Measurements from ENCODE around the gene CEMIP.

CEMIP gene

GRCh38 chr15:80988148-80988796 lies 209.1 kb downstream of the CEMIP start:
- Histone ChIP-seq H3K27me3 (ENCODE audit: insufficient read depth, poor library complexity, severe bottlenecking) (no peaks in the 10 kb centered on the region), H3K27ac (replicated peaks) (peak overlapping the region; percentile 89; the same call in 1 of the 2 replicates), H3K4me3 (replicated peaks; ENCODE audit: insufficient read depth, low read length) (peak overlapping the region; percentile 97)
- DNase-seq (ENCODE audit: low read depth in 1 of 2, low spot score in 1 of 2), result no peak
- no peak for TF ChIP-seq POLR2AphosphoS5 (IDR thresholded peaks at IDR 0.05; ENCODE audit: low read depth)
- TF ChIP-seq GABPA (IDR thresholded peaks at IDR 0.05; ENCODE audit: low read depth), result no peak
- no peak for TF ChIP-seq REST (IDR thresholded peaks at IDR 0.05; ENCODE audit: insufficient replicate concordance, low read depth)

DNA sequence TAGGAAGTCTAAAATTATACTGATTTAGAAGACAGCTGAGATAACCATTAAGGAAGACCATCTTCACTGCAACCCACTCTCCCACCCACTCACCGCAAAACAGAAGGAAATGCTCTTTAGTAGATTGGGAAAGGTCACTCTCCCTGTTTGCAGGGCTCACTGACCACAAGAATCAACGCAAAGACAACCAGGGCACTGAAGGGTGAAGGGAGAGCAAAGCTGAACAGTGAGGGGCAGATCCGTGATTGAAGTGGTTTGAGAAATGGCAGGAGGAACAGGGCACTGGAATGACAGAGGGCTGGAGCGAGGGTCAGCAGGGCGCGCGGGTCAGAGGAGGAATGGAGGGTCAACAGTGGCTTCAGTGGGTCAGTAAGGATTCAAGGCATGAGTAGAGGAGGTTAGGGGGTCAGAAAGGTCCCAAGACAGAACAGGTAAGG lies 209.9 kb downstream of the CEMIP start:
- Histone ChIP-seq H3K27ac (replicated peaks) (peak overlapping the region; percentile 89), H3K27me3 (ENCODE audit: insufficient read depth, poor library complexity, severe bottlenecking) (no peaks in the 10 kb centered on the region), H3K4me3 (replicated peaks; ENCODE audit: insufficient read depth, low read length) (peak overlapping the region; percentile 97)
- TF ChIP-seq, protein P1, sequence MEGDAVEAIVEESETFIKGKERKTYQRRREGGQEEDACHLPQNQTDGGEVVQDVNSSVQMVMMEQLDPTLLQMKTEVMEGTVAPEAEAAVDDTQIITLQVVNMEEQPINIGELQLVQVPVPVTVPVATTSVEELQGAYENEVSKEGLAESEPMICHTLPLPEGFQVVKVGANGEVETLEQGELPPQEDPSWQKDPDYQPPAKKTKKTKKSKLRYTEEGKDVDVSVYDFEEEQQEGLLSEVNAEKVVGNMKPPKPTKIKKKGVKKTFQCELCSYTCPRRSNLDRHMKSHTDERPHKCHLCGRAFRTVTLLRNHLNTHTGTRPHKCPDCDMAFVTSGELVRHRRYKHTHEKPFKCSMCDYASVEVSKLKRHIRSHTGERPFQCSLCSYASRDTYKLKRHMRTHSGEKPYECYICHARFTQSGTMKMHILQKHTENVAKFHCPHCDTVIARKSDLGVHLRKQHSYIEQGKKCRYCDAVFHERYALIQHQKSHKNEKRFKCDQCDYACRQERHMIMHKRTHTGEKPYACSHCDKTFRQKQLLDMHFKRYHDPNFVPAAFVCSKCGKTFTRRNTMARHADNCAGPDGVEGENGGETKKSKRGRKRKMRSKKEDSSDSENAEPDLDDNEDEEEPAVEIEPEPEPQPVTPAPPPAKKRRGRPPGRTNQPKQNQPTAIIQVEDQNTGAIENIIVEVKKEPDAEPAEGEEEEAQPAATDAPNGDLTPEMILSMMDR (IDR thresholded peaks at IDR 0.05; ENCODE audit: insufficient read depth, low read length), result no peak
- TF ChIP-seq SPI1 (IDR thresholded peaks at IDR 0.05; ENCODE audit: borderline replicate concordance, low read depth) (no peak; the same call in 1 of the 2 replicates), POLR2AphosphoS5 (IDR thresholded peaks at IDR 0.05; ENCODE audit: low read depth) (no peak), REST (IDR thresholded peaks at IDR 0.05; ENCODE audit: insufficient replicate concordance, low read depth) (no peak), GABPA (IDR thresholded peaks at IDR 0.05; ENCODE audit: low read depth) (no peak)
- DNase-seq (ENCODE audit: low read depth in 1 of 2, low spot score in 1 of 2), result peak in 1 of 2 experiments; percentile 10

DNA sequence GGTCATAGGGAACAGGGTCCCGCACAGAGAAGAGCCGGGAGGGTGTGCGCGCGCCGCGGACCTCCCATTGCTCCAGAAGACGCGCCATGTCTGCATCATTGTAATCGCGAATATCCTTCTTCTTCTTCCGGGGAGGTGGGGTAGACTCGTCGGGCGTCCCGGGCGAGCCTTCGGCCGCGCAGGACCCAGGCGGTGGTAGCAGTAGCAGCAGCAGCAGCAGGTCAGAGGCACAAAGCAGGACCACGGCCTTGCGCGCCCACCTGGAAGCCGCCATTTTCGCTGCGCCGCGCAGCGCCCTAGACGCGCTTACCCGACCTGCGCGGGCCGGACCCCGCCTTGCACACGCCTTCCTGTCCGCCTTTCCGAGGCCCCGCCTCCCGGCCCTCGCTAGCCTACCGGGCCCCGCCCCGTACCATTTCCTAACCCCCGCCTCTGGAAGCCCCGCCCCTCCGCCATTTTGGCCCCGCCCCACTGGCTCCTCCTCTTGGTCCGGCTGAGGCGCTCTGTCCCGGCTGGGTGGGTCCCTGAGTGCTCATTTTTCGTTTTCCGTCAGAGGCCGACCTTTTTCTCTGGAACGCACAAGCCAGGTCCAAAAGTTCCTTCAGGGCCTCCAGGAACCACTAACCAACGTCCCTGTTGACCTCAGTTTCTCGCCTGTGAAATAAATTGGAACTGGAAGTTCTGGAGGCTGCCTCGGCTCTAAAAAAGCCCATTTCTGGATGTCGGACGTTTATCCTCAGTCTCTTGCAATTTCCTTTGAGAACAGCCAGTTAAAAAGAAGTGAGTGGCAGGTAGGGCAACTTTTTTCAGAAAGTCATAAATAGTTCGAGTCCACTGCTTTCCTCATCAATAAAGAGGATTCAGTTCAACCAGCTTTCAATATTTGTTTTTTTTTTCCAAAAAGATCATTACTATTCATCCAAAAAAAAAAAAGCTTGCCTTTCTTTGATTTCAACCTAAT lies 210.6 kb downstream of the CEMIP start, which contains the start of gene MESD:
Gene MESD, minus strand, starts transcription at position 302 of the 961 bp plus-strand sequence. Its CDS starts 28 bp downstream, at position 274.
- Histone ChIP-seq H3K27ac (replicated peaks) (peak within 1 kb of the TSS; percentile 89), H3K27me3 (ENCODE audit: insufficient read depth, poor library complexity, severe bottlenecking) (no peaks in the 10 kb centered on the region), H3K4me3 (replicated peaks; ENCODE audit: insufficient read depth, low read length) (peak within 1 kb of the TSS; percentile 97)
- TF ChIP-seq SPI1 (IDR thresholded peaks at IDR 0.05; ENCODE audit: borderline replicate concordance, low read depth) (no peak), GABPA (IDR thresholded peaks at IDR 0.05; ENCODE audit: low read depth) (0 out of 2 replicates have a peak, but pooled peaks have one; percentile 19), POLR2AphosphoS5 (IDR thresholded peaks at IDR 0.05; ENCODE audit: low read depth) (peak; percentile 88), REST (IDR thresholded peaks at IDR 0.05; ENCODE audit: insufficient replicate concordance, low read depth) (peak; percentile 70)
- TF ChIP-seq, protein P1 (IDR thresholded peaks at IDR 0.05; ENCODE audit: insufficient read depth, low read length), result no peak
- DNase-seq (ENCODE audit: low read depth in 1 of 2, low spot score in 1 of 2), result peak; percentile 81 to 93

Measured in HL-60 (cell line).